ENCODE results near the gene LRCH1. TPM values are rescaled to one million over a fixed set of nuclear protein-coding genes. Genes with fewer than 3 reads are reported as not detected.

LRCH1 gene
- total and polyA plus RNA-seq, 2 of the 13 experiments (the other 11 are each of a cell fraction or from before 2014, with no cell fraction given): 4.1 to 12.6 TPM

DNA sequence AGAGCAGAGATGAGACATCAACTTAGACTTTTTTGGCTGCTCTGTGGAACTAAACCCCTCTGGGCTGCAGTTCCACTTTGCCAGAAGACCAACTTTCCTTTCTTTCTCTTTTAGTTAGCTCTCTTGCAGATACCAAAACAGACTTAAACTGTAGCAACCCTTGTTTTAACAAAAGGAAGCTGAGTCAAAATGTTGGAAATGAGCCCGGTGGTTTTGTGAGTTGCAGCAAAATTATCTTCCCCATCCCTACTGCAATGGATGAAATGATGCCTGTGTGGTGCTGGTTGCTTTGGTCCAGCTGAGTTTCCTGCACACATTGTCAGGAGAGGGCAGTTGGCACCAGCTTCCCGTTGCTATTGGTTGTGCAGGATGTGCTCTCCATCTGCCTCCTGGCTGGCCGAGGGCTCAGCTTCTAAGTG lies 115.3 kb downstream of the LRCH1 start:
- H3K4me1 ChIP-seq (ENCODE audit: insufficient read depth, low read length): peaks cover 38% of the 10 kb centered on the region
- FAIRE-seq (no peak), ATAC-seq (no peak), DNase-seq (ENCODE audit: low spot score) (no peak)
- WGBS (ENCODE audit: low lambda C conversion rate): 94% methylated on average over 2 of the region's 3 CpGs
- no peak overlapping the region for H3K4me2 ChIP-seq (ENCODE audit: low read depth, low read length)
- no peak overlapping the region for H3K4me3 ChIP-seq (replicated peaks in 1 of 3; ENCODE audit: insufficient read depth in 1 of 3, low read depth in 2 of 3, low read length in 3 of 3)
- peaks cover 17% of the 10 kb centered on the region for H3K79me2 ChIP-seq (ENCODE audit: insufficient read depth, low read length)
- no peaks in the 10 kb centered on the region for H3K27me3 ChIP-seq (ENCODE audit: control insufficient read depth in 1 of 2, insufficient read depth in 2 of 2, low read length in 2 of 2)
- H3K9ac ChIP-seq (ENCODE audit: insufficient read depth, low read depth, low read length): no peak overlapping the region
- intact Hi-C loops (cut with micrococcal nuclease; ENCODE audit: unreplicated experiment) (no loop called here), in situ Hi-C loops (cut with HindIII; ENCODE audit: extremely low pct_ligation_motif_present, low pct_unique_long_range_greater_than_20kb) (no loop called here)
- no peak overlapping the region for H2AFZ ChIP-seq (ENCODE audit: low read length)
- H3K36me3 ChIP-seq (replicated peaks in 1 of 2; ENCODE audit: control insufficient read depth in 1 of 2, insufficient read depth in 2 of 2, low read length in 2 of 2): peaks cover 11 to 15% of the 10 kb centered on the region in 2 experiments; a peak in 3 of 5 replicates
- ChIA-PET POLR2A (interaction anchor here (0.6 kb wide), 1 partner anchor 16 kb away, joined by 3 read pairs; no protein-coding TSS in a partner anchor), CTCF (ENCODE audit: low intra/inter-chr PET ratio, low total read pairs) (no interaction called here)
- BruUV-seq (replicated peaks): no TSS peak
- no peaks in the 10 kb centered on the region for H4K20me1 ChIP-seq (ENCODE audit: insufficient read depth, low read length)
- H3K9me3 ChIP-seq (ENCODE audit: low read length): no peaks in the 10 kb centered on the region
- H3K27ac ChIP-seq (ENCODE audit: extremely low read length, insufficient read depth, low read length): no peak overlapping the region
- TF ChIP-seq CBX1 (IDR thresholded peaks at IDR 0.05; ENCODE audit: low read depth) (no peak), ZNF431 (CRISPR knock-in tag; IDR thresholded peaks at IDR 0.05; ENCODE audit: borderline replicate concordance, low read depth) (no peak), ATAD3A (CRISPR knock-in tag; IDR thresholded peaks at IDR 0.05) (no peak), FOXK1 (CRISPR knock-in tag; IDR thresholded peaks at IDR 0.05; ENCODE audit: borderline replicate concordance, low read depth) (no peak), RAD51 (IDR thresholded peaks at IDR 0.05; ENCODE audit: borderline replicate concordance) (no peak), ZNF788 (CRISPR knock-in tag; IDR thresholded peaks at IDR 0.05; ENCODE audit: borderline replicate concordance) (no peak), NR2F2 (IDR thresholded peaks at IDR 0.05; ENCODE audit: borderline replicate concordance, low read depth) (no peak), MTF1 (CRISPR knock-in tag; IDR thresholded peaks at IDR 0.05) (no peak), NFATC3 (CRISPR knock-in tag; IDR thresholded peaks at IDR 0.05) (no peak), ZNF44 (CRISPR knock-in tag; IDR thresholded peaks at IDR 0.05) (no peak), PBX2 (CRISPR knock-in tag; IDR thresholded peaks at IDR 0.05) (no peak), ELF1 (CRISPR knock-in tag; IDR thresholded peaks at IDR 0.05) (no peak), MED13 (CRISPR knock-in tag; IDR thresholded peaks at IDR 0.05) (no peak), SRSF9 (IDR thresholded peaks at IDR 0.05; ENCODE audit: borderline replicate concordance, insufficient read depth, low read depth, low read length, poor library complexity, severe bottlenecking) (no peak), SKI (IDR thresholded peaks at IDR 0.05; ENCODE audit: partially characterized antibody) (no peak), ZNF639 (CRISPR knock-in tag; conservative IDR thresholded peaks at IDR 0.05) (no peak), FOSL1 (CRISPR knock-in tag; IDR thresholded peaks at IDR 0.05; ENCODE audit: borderline replicate concordance) (no peak), CBFB (CRISPR knock-in tag; IDR thresholded peaks at IDR 0.05) (no peak)
- TF ChIP-seq, protein P1, sequence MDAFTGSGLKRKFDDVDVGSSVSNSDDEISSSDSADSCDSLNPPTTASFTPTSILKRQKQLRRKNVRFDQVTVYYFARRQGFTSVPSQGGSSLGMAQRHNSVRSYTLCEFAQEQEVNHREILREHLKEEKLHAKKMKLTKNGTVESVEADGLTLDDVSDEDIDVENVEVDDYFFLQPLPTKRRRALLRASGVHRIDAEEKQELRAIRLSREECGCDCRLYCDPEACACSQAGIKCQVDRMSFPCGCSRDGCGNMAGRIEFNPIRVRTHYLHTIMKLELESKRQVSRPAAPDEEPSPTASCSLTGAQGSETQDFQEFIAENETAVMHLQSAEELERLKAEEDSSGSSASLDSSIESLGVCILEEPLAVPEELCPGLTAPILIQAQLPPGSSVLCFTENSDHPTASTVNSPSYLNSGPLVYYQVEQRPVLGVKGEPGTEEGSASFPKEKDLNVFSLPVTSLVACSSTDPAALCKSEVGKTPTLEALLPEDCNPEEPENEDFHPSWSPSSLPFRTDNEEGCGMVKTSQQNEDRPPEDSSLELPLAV (CRISPR knock-in tag; conservative IDR thresholded peaks at IDR 0.05; ENCODE audit: low read depth): no peak
- TF ChIP-seq, protein P2, sequence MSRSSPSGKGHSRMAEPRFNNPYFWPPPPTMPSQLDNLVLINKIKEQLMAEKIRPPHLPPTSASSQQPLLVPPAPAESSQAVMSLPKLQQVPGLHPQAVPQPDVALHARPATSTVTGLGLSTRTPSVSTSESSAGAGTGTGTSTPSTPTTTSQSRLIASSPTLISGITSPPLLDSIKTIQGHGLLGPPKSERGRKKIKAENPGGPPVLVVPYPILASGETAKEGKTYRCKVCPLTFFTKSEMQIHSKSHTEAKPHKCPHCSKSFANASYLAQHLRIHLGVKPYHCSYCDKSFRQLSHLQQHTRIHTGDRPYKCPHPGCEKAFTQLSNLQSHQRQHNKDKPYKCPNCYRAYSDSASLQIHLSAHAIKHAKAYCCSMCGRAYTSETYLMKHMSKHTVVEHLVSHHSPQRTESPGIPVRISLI (CRISPR knock-in tag; IDR thresholded peaks at IDR 0.05; ENCODE audit: borderline replicate concordance): no peak

Measured in HepG2 (cell line).